SU-DHL-6 (cell line): Measurements from ENCODE around the gene TIMM23B.
"Not testable (repeated sequence)": the region's sequence is repeated elsewhere in the genome, so short reads cannot be mapped to it uniquely, and the experiment has no call there.

Experiments used
- H2AFZ ChIP-seq: fragments of 200-600 bp; sonication (generic); 2 replicates; pipeline ENCODE4 v1.6.1; 2014; ENCODE audit warnings: low read depth, mild to moderate bottlenecking, moderate library complexity, mixed read lengths, antibody characterized with exemption, low read length; ENCODE audit not compliant: severe bottlenecking
- H3F3A ChIP-seq: fragments of 200-600 bp; shearing (Covaris generic); 2 replicates; pipeline ENCODE4 v1.6.0; 2016; ENCODE audit warnings: antibody characterized with exemption, mild to moderate bottlenecking; ENCODE audit not compliant: insufficient read depth
- H3K27ac ChIP-seq: fragments of 200-600 bp; sonication (generic); 2 replicates; pipeline ENCODE4 v1.5.1; 2016; ENCODE audit warnings: low read depth, mild to moderate bottlenecking, low read length, moderate library complexity, mixed read lengths
- H3K27me3 ChIP-seq: fragments of 200-600 bp; sonication (generic), shearing (Covaris generic); 2 replicates; pipeline ENCODE4 v1.6.0; 2014; ENCODE audit warnings: mild to moderate bottlenecking, low read length
- H3K36me3 ChIP-seq: fragments of 200-600 bp; sonication (generic); 2 replicates; pipeline ENCODE4 v1.6.1; 2014; ENCODE audit warnings: mild to moderate bottlenecking, low read length, mixed read lengths
- H3K4me2 ChIP-seq: fragments of 300-600, 200-600 bp; shearing (Covaris generic), sonication (generic); 2 replicates; pipeline ENCODE4 v1.6.0; 2014; ENCODE audit warnings: low read length, low read depth, mild to moderate bottlenecking; ENCODE audit not compliant: poor library complexity, severe bottlenecking
- H3K4me3 ChIP-seq: fragments of 200-600 bp; sonication (generic); 2 replicates; pipeline ENCODE4 v1.5.1; 2014; ENCODE audit warnings: antibody characterized with exemption, low read length, mild to moderate bottlenecking, mixed read lengths; ENCODE audit not compliant: insufficient read depth, poor library complexity, severe bottlenecking
- H3K79me2 ChIP-seq: fragments of 200-600 bp; sonication (generic); 2 replicates; pipeline ENCODE4 v1.6.1; 2014; ENCODE audit warnings: mild to moderate bottlenecking, low read length, moderate library complexity; ENCODE audit not compliant: insufficient read depth
- H3K9ac ChIP-seq: fragments of 200-600 bp; sonication (generic); 2 replicates; pipeline ENCODE4 v1.7.0; 2014; ENCODE audit warnings: mild to moderate bottlenecking, low read length
- H3K9me2 ChIP-seq: fragments of 200-600 bp; sonication (generic); replicated peaks from 2 replicates; pipeline ENCODE4 v1.6.1; 2014; ENCODE audit warnings: low read length; ENCODE audit not compliant: insufficient read depth
- H3K9me3 ChIP-seq: fragments of 200-600 bp; sonication (generic); 2 replicates; pipeline ENCODE4 v1.6.1; 2014; ENCODE audit warnings: low read length, mixed read lengths; ENCODE audit not compliant: insufficient read depth
- H4K20me1 ChIP-seq: fragments of 200-600 bp; sonication (generic); 2 replicates; pipeline ENCODE4 v1.6.1; 2014; ENCODE audit warnings: low read depth, mild to moderate bottlenecking, antibody characterized with exemption, low read length, moderate library complexity, mixed read lengths

TIMM23B gene

GRCh38 chr10:49995321-49995720 lies 53.5 kb downstream of the TIMM23B start:
- H3F3A ChIP-seq, H3K9me2 ChIP-seq, H3K36me3 ChIP-seq, H3K9ac ChIP-seq, H3K79me2 ChIP-seq, H3K27ac ChIP-seq, H2AFZ ChIP-seq, H3K4me2 ChIP-seq, H3K9me3 ChIP-seq, H3K27me3 ChIP-seq, H3K4me3 ChIP-seq, H4K20me1 ChIP-seq: not testable (repeated sequence)

- H2AFZ ChIP-seq, H3K9me3 ChIP-seq, H3K4me2 ChIP-seq, H3K36me3 ChIP-seq, H4K20me1 ChIP-seq, H3F3A ChIP-seq, H3K27me3 ChIP-seq, H3K27ac ChIP-seq, H3K79me2 ChIP-seq, H3K4me3 ChIP-seq, H3K9ac ChIP-seq, H3K9me2 ChIP-seq: not testable (repeated sequence)
Measured at GRCh38 chr10:50014024-50014423, 72.2 kb downstream of the TIMM23B start.

GRCh38 chr10:50015596-50016220 lies 73.9 kb downstream of the TIMM23B start:
- H3K27me3 ChIP-seq, H3K9me2 ChIP-seq, H3K36me3 ChIP-seq, H3K4me2 ChIP-seq, H2AFZ ChIP-seq, H3K9ac ChIP-seq, H3K4me3 ChIP-seq, H3K79me2 ChIP-seq, H3F3A ChIP-seq, H4K20me1 ChIP-seq, H3K27ac ChIP-seq, H3K9me3 ChIP-seq: not testable (repeated sequence)

- not testable (repeated sequence) for H3K79me2 ChIP-seq, H3K9me2 ChIP-seq, H3K4me2 ChIP-seq, H3K4me3 ChIP-seq, H3K27ac ChIP-seq, H3K36me3 ChIP-seq, H3K9ac ChIP-seq, H3F3A ChIP-seq, H3K9me3 ChIP-seq, H4K20me1 ChIP-seq, H3K27me3 ChIP-seq, H2AFZ ChIP-seq
Measured at GRCh38 chr10:50016926-50017325, 75.1 kb downstream of the TIMM23B start.

- not testable (repeated sequence) for H3K4me3 ChIP-seq, H3K9me2 ChIP-seq, H3K79me2 ChIP-seq, H3F3A ChIP-seq, H3K9ac ChIP-seq, H3K27me3 ChIP-seq, H3K4me2 ChIP-seq, H3K9me3 ChIP-seq, H4K20me1 ChIP-seq, H3K36me3 ChIP-seq, H3K27ac ChIP-seq, H2AFZ ChIP-seq
Measured at GRCh38 chr10:50017646-50018045, 75.8 kb downstream of the TIMM23B start.

- H2AFZ ChIP-seq, H3K36me3 ChIP-seq, H3K9ac ChIP-seq, H3K9me3 ChIP-seq, H3K27ac ChIP-seq, H3K9me2 ChIP-seq, H3K27me3 ChIP-seq, H3K4me2 ChIP-seq, H3F3A ChIP-seq, H4K20me1 ChIP-seq, H3K79me2 ChIP-seq, H3K4me3 ChIP-seq: not testable (repeated sequence)
Measured at GRCh38 chr10:50019279-50019678, 77.4 kb downstream of the TIMM23B start.

GRCh38 chr10:50020451-50021024 lies 78.7 kb downstream of the TIMM23B start:
- not testable (repeated sequence) for H3K9me3 ChIP-seq, H3K4me3 ChIP-seq, H2AFZ ChIP-seq, H3K9ac ChIP-seq, H4K20me1 ChIP-seq, H3K27ac ChIP-seq, H3F3A ChIP-seq, H3K36me3 ChIP-seq, H3K79me2 ChIP-seq, H3K4me2 ChIP-seq, H3K27me3 ChIP-seq, H3K9me2 ChIP-seq
